HCT116 (cell line): ENCODE results near the gene ASAP3. TPM values are rescaled to one million over a fixed set of nuclear protein-coding genes. Genes with fewer than 3 reads are reported as not detected.

Experiments used
- ATAC-seq: fragments of 200-7000 bp; cut with Tn5 transposase; 2 replicates; pipeline ENCODE4 v1.9.1; 2020; ENCODE audit warnings: mild to moderate bottlenecking, moderate library complexity
- BruUV-seq: library from RNA; stranded (reverse); fragments of 400-500 nt; replicated peaks from 2 replicates; lab custom pipeline; 2021; lab: Mats Ljungman, UMichigan
- CTCF ChIA-PET: fragments of 300-600 bp; sonication (Branson Sonifier 250); formaldehyde crosslinking; loops from one replicate; lab custom pipeline; 2021; ENCODE audit warnings: antibody characterized with exemption; lab: Charles Lee
- POLR2A ChIA-PET: fragments of 300-600, 350-600 bp; sonication (Branson Sonifier 250); formaldehyde crosslinking; loops from one replicate; lab custom pipeline; 2021; ENCODE audit warnings: antibody characterized with exemption; lab: Charles Lee
- RAD21 ChIA-PET, 2 experiments: fragments of 300-600 bp; sonication (Branson Sonifier 250); formaldehyde crosslinking; loops; one replicate each; lab custom pipeline; 2023; ENCODE audit warnings: low total read pairs in 2 of 2; ENCODE audit not compliant: uncharacterized antibody in 2 of 2, unreplicated experiment in 2 of 2, low non-redundant PET in 1 of 2; lab: Charles Lee
- DNase-seq: peaks from one replicate; pipeline ENCODE4 v3.0.0-alpha.2; 2010; ENCODE audit warnings: low read depth, low spot score
- H2AFZ ChIP-seq: fragments of 200-600 bp; shearing (Covaris generic), sonication (generic); 2 replicates; pipeline ENCODE4 v1.6.1; 2017; ENCODE audit warnings: low read depth, mixed run types, mixed read lengths, antibody characterized with exemption, low read length; ENCODE audit not compliant: poor library complexity, severe bottlenecking
- H3K27ac ChIP-seq: 2 replicates; pipeline ENCODE4 v1.5.1; 2012; ENCODE audit warnings: low read depth, low read length
- H3K27me3 ChIP-seq: fragments of 200-600 bp; sonication (generic); 2 replicates; pipeline ENCODE4 v1.6.1; 2016; ENCODE audit warnings: mixed run types, low read length, mixed read lengths; ENCODE audit not compliant: insufficient read depth
- H3K36me3 ChIP-seq, 2 experiments: fragments of 200-500 bp in 1 of 2; fragments of 200-600 bp in 1 of 2; sonication (Bioruptor generic) in 1 of 2; sonication (generic) in 1 of 2; 2 replicates each; pipeline versions ENCODE4 v1.5.1 to v1.6.1; 2014 to 2016; ENCODE audit warnings: low read length in 2 of 2, inconsistent platforms in 1 of 2, mixed read lengths in 1 of 2, mixed run types in 1 of 2; ENCODE audit not compliant: insufficient read depth in 2 of 2, control insufficient read depth in 1 of 2
- H3K4me1 ChIP-seq, 2 experiments: fragments of 200-600 bp in 1 of 2; sonication (generic) in 1 of 2; 2 replicates each; pipeline versions ENCODE4 v1.5.1 to v1.6.1; 2012 to 2017; ENCODE audit warnings: low read length in 2 of 2, inconsistent platforms in 1 of 2, mild to moderate bottlenecking in 1 of 2, mixed read lengths in 1 of 2, mixed run types in 1 of 2, moderate library complexity in 1 of 2; ENCODE audit not compliant: insufficient read depth in 2 of 2, control insufficient read depth in 1 of 2
- H3K4me2 ChIP-seq: fragments of 200-600 bp; sonication (generic); 2 replicates; pipeline ENCODE4 v1.6.1; 2017; ENCODE audit warnings: mixed run types, low read length, mixed read lengths
- H3K4me3 ChIP-seq, 2 experiments: fragments of 200-600 bp in 1 of 2; sonication (generic) in 1 of 2; replicated peaks in 1 of 2; 2 replicates each; pipeline ENCODE4 v1.5.1; 2011 to 2016; ENCODE audit warnings: low read length in 2 of 2, control low read depth in 1 of 2, low read depth in 1 of 2, mild to moderate bottlenecking in 1 of 2, mixed read lengths in 1 of 2, mixed run types in 1 of 2
- H3K79me2 ChIP-seq: fragments of 200-600 bp; sonication (generic); 2 replicates; pipeline ENCODE4 v1.6.1; 2017; ENCODE audit warnings: mild to moderate bottlenecking, mixed run types, low read length, moderate library complexity, mixed read lengths; ENCODE audit not compliant: insufficient read depth
- H3K9ac ChIP-seq: fragments of 200-600 bp; sonication (generic); 2 replicates; pipeline ENCODE4 v1.6.1; 2016; ENCODE audit warnings: low read length, mixed read lengths
- H3K9me2 ChIP-seq: fragments of 200-600 bp; sonication (generic), shearing (Covaris generic); 2 replicates; pipeline ENCODE4 v1.6.1; 2017; ENCODE audit warnings: mixed run types, mild to moderate bottlenecking, moderate library complexity; ENCODE audit not compliant: insufficient read depth
- H3K9me3 ChIP-seq, 2 experiments: fragments of 200-500 bp in 1 of 2; fragments of 200-600 bp in 1 of 2; sonication (Bioruptor generic) in 1 of 2; sonication (generic) in 1 of 2; 2 replicates each; pipeline ENCODE4 v1.6.1; 2014 to 2017; ENCODE audit warnings: low read length in 2 of 2, mixed read lengths in 2 of 2, inconsistent platforms in 1 of 2, low read depth in 1 of 2, mild to moderate bottlenecking in 1 of 2, mixed run types in 1 of 2, moderate library complexity in 1 of 2; ENCODE audit not compliant: control insufficient read depth in 1 of 2, insufficient read depth in 1 of 2
- H4K20me1 ChIP-seq: fragments of 200-600 bp; sonication (generic), shearing (Covaris generic); 2 replicates; pipeline ENCODE4 v1.6.1; 2017; ENCODE audit warnings: mixed run types, mild to moderate bottlenecking, moderate library complexity; ENCODE audit not compliant: insufficient read depth
- CEBPB ChIP-seq: IDR thresholded peaks from 2 replicates; pipeline ENCODE4 v1.6.1; 2012; ENCODE audit warnings: low read depth
- ELF1 ChIP-seq: IDR thresholded peaks from 2 replicates; pipeline ENCODE4 v1.6.1; 2012; ENCODE audit warnings: low read depth, borderline replicate concordance
- EZH2phosphoT487 ChIP-seq: fragments of 200-600 bp; IDR thresholded peaks from 2 replicates; pipeline ENCODE4 v1.6.1; 2018; ENCODE audit warnings: antibody characterized with exemption, borderline replicate concordance
- POLR2AphosphoS5 ChIP-seq: IDR thresholded peaks from 2 replicates; pipeline ENCODE4 v1.6.1; 2011; ENCODE audit warnings: mild to moderate bottlenecking, low read depth, low read length, moderate library complexity
- ZBTB33 ChIP-seq: IDR thresholded peaks from 2 replicates; pipeline ENCODE4 v1.6.1; 2011; ENCODE audit warnings: mild to moderate bottlenecking, low read length, moderate library complexity; ENCODE audit not compliant: insufficient replicate concordance; ENCODE audit errors: extremely low read depth
- intact Hi-C: fragments of 100-400 bp; cut with micrococcal nuclease; formaldehyde crosslinking; loops from 2 replicates; pipeline ENCODE4 v1.10.0; 2022
- total RNA-seq: library from RNA; stranded (reverse); gene quantifications from one replicate; pipeline ENCODE4 v1.2.1, GENCODE V29; 2021; ENCODE audit not compliant: unreplicated experiment
- TF ChIP-seq, protein P1 (sequence below): IDR thresholded peaks from 2 replicates; pipeline ENCODE4 v1.6.1; 2012
- TF ChIP-seq, protein P2 (sequence below): IDR thresholded peaks from 2 replicates; pipeline ENCODE4 v1.6.1; 2012

ASAP3 gene
- total RNA-seq, 1 experiment from 2014 or later: 19.7 TPM

GRCh38 chr1:23449958-23450357 is 34.0 kb downstream of the ASAP3 start:
- Histone ChIP-seq H2AFZ (no peak overlapping the region), H3K9me3 (no peaks in the 10 kb centered on the region), H3K4me2 (no peak overlapping the region), H3K4me3 (no peak overlapping the region), H4K20me1 (no peaks in the 10 kb centered on the region), H3K79me2 (no peaks in the 10 kb centered on the region), H3K27me3 (no peaks in the 10 kb centered on the region), H3K9ac (no peak overlapping the region), H3K36me3 (no peaks in the 10 kb centered on the region), H3K4me1 (peaks cover 14 to 21% of the 10 kb centered on the region in 2 experiments), H3K27ac (no peak overlapping the region), H3K9me2 (no peaks in the 10 kb centered on the region)
- TF ChIP-seq, protein P1, sequence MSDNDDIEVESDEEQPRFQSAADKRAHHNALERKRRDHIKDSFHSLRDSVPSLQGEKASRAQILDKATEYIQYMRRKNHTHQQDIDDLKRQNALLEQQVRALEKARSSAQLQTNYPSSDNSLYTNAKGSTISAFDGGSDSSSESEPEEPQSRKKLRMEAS: no peak
- no peak for TF ChIP-seq ELF1
- no peak for TF ChIP-seq EZH2phosphoT487
- TF ChIP-seq, protein P2, sequence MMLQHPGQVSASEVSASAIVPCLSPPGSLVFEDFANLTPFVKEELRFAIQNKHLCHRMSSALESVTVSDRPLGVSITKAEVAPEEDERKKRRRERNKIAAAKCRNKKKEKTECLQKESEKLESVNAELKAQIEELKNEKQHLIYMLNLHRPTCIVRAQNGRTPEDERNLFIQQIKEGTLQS: no peak
- no peak for TF ChIP-seq POLR2AphosphoS5
- no peak for TF ChIP-seq ZBTB33
- TF ChIP-seq CEBPB: no peak
- intact Hi-C loops: no loop called here
- ChIA-PET CTCF (interaction anchor here (1.0 to 1.2 kb wide), 2 partner anchors 46 to 47 kb away, joined by 3 to 4 read pairs; no protein-coding TSS in a partner anchor), RAD21 (no interaction called here), POLR2A (no interaction called here)
- no TSS peak for BruUV-seq
- DNase-seq (no peak), ATAC-seq (no peak)
